NCI-H1105 treated with DMSO at 0.1 percent for 48 hours (cell line): ENCODE results near the gene GNAI3.

Experiments used
- DNase-seq: peaks from one replicate; lab custom pipeline; 2025; lab: John Stamatoyannopoulos, UW

The GNAI3 gene

DNA sequence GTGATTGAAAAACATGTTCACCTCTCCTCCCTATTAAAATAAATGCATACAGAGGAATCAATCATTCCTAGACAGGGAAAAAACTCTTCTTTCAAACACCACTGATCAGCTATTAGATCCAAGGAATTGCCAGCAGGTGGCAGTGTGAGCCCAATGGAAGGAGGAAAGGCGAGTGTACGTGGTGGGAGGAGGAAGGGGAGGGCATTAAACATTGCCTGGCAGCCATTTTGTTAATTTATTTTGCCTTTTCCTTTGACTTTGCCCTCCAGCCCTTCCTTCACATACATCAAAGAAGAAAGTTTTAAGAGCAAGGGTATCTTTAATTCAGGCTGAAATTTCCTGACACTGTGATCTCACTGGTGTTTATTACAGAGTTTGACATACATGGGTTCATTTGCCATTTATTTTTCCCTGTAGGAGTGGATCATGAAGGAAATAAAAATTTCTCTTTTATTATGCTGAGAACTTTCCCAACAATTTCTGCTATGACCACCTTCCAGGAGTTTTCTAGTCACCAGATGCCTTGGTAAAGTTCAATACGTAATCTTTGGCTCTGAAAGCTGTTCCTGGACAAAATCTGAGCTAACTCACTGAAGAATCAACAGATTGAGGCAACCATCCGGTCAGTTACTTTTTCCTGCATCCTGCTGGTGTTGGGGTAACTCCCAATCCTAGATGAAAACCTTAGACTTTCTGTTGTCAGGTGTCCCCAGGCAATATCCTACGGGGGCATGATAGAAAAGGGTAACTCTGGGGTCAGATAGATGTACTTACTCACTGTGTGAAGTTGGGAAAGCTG is 1.9 kb upstream of the GNAI3 start:
- DNase-seq, result peak; percentile 89

DNA sequence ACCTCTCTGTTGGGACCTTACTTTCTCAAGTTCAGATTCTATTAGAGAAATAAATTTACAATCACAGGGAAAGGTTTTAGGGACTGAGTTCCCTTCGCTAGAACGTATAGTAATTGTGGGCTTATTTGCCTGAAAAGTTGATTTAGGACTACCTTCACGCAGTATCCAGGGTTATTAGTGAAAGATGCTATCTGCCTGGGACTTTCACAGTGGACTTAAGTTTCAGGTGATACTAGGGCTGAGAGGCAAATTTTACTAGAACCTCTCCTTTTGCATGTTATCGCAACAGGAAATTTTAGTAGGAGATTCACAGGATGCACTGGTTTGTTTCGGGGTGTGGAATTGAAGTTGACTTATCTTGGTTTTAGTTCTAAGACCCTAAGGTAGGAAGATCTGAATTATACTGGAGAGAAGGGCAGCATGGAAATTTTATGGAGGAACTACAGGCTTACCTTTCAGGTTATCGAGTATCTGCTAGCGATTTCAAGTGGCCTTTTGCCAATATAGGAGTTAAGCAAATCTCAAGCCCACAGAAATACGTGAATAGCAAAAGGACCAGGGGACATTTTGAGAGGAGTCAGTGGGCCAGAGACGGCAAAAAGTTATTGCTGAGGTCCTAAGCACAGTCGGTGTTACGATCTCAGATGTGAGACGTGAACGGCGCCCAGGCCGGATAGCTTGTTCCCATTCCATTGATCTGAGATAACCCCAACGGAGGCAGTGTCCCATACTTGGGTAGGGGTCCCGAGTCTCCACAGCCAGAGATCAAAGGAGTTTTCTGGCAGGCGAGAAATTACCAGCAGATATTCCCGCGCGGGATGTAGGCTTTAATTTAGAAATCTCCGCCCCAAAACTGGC is 723 bp upstream of the GNAI3 start:
- DNase-seq, result peak; percentile 14

DNA sequence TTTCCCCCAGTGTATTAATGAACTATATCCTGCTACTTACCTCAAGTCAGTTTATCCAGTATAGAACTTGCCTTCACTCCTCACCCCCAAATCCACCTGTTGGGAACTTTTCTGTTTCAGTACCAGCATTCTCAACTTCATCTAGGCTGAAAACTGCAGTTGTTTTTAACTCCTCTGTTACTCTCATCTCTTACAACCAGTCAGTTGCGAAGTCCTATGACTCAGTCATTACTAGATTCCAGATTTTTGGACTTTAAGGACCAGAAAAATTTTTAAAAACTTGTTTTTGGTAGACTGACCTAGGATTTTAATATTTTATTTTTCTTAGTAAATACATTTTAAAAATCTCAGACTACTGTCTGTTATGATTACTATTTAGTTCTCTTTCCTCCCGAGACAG is 8.1 kb downstream of the GNAI3 start:
- no peak for DNase-seq

DNA sequence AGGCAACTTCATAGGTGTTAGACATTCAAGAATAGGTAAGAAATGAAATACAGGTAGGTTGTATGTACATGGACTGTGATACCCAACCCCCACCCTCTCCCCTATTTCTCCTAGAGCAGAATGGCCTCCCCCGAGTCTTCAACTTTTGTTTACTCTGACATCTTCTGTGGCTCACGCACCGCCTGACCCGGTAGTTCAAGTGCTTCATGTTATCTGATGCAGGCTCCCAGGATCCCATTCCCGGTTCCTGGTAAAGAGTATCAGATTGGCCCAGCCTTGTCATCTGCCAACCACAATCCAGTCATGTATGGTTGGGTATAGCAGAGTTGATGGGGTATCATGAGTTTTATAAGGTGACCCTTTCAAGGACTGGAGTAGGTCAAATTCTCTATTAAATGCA is 9.1 kb downstream of the GNAI3 start:
- no peak for DNase-seq

DNA sequence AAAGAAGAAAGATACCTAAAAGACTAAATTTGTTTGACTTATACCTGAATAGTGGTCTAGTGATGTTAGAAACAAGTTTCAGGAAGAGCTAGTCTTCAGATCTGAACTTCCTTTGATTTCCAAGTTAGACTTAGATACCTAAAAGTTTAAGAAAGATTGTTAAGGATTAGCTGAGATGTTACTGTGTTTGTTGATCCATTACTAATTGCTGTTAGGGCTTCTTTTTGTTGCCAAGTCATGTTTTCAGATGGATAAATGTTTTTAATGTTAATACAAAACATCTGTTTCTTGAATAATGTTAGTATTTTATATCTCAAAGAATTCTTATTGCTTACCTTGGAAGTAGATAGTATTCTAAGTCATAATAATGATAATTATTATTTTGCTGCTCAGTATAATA is 11.6 kb downstream of the GNAI3 start:
- no peak for DNase-seq

DNA sequence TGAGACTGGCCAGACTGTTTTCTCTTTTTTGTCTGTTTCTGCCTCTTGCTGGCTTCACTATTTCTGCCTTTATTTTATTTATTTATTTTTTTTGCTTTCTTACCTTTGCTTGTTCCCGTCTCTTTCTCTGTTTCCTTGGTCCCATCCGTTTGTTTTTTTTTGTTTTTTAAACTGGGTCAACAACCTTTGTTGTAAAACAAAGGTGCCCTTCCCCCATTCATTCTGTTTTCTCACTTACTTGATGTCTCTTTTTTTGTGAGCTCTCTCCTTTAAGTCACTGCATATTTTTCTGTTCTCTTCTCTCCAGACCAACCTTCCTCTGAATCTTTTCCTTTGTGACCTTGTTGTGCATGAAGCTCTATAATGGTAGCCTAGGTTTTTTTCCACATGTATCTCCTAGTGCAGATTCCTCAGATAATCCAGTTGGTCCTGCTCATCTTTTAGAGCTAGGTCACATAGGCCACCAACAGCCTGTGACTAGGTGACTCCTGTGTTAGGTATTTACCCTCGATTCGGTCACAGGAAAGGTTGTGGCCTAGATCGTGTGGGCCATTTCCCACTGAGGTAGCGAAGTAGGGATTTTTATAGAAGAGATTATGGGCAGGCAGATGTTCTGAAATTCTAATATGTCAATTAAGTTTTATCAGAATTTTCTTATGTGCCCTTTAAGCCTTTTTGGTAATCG is 15.9 kb downstream of the GNAI3 start:
- DNase-seq, result no peak

DNA sequence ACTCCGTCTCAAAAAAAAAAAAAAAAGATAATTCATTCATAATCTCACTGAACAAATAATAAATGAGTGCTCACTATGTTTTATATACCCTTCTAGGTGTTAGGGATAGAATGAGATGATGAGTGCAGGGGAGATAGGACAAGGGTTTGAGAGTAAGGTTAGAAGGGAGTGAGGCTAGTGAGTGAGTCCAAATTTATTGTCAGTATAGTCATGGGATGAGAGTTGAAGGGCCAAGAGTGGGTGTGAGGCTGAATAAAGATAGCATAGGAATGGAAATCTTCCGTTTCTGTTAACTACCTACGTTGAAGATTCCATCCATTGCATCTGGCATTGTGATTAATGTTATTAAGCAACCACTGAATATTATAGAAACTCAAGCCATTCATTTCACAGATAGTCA is 16.8 kb downstream of the GNAI3 start:
- no peak for DNase-seq

DNA sequence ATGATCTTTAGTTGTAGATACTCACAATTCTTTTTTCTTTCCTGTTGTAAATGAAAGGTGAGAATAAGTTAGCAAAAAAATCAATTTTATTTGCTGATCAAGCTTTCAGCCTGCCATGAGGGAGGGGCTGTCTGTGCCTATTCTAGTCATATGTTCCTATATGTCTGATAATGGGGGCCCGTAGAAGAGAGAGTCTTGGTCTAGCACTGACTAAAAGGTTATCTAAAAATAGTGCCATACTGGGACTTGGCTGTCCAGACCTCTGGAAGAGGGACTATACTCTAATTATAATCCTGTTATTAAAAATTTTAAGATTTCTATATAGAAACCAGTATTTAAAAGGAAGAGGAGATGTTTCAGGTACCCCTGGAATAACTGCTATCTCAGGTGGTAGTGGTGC is 18.6 kb downstream of the GNAI3 start:
- DNase-seq, result no peak

DNA sequence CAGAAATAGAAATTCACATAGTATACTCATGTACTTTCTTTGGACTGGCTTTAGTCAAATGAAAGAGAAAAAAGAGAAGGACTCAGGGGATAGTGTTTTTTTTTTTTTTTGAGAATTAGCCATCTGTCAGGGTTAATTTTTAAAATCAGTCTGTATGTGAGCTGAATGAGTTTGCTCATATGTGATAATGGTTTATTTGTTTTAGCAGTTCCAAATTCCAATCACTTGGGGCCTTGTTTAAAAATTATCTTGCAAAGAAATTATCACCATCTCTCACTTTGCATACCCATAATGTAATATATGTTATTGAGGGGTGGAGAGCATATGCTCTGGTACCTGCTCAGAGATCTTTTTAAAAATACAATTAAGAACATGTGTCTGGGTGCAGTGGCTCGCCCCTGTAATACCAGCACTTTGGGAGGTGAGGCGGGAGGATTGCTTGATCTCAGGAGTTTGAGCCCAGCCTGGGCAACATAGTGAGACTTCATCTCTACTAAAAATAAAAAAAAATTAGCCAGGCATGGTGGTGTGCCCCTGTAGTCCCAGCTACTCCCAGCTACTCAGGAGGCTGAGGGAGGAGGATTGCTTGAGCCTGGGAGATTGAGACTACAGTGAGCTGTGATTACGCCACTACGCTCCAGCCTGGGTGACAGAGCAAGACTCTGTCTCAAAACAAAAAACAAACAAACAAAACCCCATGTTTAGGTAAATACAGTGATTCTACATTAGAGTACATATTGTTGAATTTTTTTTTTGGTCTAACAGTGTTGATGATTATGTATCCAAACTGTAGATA is 19.7 kb downstream of the GNAI3 start:
- DNase-seq, result no peak

DNA sequence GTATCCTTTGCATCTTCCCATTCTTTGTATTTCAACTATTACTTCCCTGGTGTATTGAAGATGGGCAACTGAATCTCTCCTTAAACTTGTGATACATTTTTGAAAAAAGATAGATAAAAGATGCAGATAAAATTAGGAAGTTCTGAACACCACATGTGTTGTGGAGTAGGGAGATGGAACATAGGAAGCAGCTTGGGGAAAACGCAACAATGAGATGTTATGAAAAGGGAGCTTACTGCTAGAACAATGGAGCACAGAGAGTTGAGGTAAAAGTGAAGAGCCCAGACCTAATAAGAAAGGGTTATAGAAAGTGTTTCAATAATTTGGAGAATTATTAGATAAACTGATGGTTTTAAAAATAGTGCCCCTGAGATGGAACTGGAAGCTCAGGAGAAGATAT is 20.9 kb downstream of the GNAI3 start:
- no peak for DNase-seq

DNA sequence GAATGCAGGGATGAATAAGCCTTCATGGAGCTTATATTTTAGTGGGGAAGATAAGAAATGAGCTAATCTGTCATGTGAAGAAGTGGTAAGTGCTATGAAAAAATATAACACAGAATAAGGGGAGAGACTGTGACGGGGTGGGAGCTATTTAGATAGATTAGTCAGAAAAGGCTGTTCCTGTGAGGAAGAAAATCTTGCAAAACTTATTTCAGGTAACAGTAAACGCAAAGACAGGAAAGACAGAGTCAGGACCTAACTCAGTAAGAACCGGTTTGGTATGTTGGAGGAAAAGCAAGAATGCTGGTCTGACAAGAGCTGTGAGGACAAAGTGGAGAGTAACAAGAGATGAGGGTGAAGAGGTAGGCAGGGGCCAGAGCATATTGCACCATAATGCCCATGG is 22.0 kb downstream of the GNAI3 start:
- no peak for DNase-seq

DNA sequence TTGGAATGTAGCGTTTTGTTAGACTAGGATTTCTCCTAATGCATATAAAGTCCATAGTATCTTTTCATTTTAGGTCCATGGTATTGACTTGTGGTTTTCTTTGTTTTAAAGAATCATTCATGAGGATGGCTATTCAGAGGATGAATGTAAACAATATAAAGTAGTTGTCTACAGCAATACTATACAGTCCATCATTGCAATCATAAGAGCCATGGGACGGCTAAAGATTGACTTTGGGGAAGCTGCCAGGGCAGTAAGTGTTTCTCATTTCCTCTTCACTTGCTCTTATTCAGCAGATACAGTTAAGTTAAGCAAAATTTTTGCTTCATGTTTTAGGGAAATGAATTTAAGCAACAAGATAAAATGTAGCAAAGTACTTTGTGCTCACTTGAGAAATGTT is 25.4 kb downstream of the GNAI3 start:
- DNase-seq, result no peak

DNA sequence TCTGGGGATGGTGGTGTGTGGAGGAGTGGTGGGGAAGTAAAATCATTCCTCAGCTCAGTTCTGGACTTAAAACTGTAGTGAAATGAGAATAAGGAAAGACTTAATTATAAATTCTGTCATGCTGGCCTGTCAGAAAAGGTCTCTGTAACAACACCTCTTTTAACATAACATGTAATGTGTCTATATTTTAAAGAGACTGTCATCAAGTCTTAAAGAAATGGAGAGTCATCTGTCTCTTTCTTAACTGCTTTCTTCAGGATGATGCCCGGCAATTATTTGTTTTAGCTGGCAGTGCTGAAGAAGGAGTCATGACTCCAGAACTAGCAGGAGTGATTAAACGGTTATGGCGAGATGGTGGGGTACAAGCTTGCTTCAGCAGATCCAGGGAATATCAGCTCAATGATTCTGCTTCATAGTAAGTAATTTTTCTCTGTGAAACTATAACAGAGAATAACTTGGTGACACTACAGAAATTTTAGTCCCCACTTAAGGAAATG is 30.6 kb downstream of the GNAI3 start:
- DNase-seq, result no peak

DNA sequence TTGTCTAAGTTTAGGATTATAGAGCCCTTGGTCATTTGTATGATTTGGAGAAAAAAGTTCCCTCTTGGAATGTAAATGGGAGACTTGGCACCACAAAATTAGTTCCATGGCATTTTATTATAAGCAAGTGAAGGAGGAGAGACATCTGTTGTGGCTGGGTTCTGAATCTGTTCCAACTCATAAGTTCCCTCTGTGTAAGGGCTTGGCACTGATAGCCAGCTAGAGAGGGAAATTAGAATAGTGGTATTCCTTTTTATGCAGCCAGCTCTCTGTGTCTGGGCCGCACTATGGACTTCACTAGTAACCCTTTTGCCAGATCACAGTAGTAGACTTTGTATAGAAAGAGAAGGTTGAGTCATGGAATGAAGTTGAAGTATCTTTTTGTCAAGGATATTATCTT is 31.1 kb downstream of the GNAI3 start:
- no peak for DNase-seq

DNA sequence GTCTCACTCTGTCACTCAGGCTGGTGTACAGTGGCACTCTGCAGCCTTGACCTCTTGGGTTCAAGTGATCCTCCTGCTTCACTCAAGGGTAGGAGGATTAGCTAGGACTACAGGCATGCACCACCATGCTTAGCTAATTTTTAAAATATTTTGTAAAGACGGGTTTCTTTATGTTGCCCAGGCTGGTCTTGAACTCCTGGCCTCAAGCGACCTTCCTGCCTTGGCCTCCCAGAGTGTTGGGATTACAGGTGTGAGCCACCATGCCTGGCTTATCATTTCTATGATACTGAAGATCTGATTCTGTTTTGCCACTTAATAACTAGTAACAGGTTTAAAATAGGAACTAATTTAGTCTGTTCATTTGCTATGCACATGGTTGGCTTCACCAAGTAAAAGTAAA is 33.6 kb downstream of the GNAI3 start:
- no peak for DNase-seq

DNA sequence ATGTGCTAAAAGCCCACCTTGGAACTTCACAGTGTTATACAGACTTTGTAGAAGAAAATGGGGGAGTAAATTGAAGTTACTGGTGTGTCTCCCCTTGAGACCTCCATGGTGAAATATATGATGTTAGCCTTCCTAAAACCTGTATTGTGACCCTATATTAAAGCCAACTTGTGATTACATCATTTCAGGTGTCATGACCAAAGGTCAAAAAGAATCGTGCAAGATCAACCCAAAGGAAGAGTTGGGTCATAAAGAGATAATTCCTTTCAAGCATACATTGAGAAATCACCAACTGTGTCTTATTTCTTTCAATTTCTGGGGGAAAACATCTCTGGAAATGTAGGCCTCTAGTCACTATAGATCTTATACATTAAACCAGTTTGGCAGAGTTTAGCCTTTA is 36.4 kb downstream of the GNAI3 start:
- no peak for DNase-seq

DNA sequence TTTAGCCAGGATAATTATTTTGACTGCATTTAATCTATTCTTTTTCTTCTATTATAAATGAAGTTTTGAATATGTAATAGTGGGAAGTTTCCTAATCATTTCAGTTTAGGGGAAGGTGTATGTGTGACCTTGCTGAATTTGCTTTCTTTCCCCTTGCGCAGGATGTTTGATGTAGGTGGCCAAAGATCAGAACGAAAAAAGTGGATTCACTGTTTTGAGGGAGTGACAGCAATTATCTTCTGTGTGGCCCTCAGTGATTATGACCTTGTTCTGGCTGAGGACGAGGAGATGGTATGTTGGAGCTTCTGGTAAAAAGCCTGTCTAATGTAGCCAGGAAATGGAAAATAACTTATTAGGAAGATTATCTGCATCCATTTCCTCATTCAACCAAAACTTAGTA is 37.6 kb downstream of the GNAI3 start:
- no peak for DNase-seq

DNA sequence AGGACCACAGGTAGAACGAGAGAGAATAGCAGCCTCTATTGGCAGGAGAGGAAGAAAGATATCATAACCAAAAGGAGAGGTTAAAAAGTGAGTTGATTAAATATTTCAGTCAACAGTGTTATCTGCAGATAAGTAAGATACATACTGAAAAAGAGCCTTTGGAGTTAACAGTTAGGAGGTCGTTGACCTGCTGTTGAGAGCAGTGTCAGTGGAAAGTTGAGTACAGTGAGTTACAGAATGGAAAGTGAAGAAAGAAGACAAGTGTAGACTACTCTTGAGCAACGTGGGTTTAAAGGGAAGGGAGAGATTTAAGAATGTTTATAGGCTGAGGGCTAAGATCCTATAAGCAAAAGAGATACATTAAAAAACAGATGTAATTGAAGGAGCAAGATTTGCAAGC is 40.8 kb downstream of the GNAI3 start:
- no peak for DNase-seq

DNA sequence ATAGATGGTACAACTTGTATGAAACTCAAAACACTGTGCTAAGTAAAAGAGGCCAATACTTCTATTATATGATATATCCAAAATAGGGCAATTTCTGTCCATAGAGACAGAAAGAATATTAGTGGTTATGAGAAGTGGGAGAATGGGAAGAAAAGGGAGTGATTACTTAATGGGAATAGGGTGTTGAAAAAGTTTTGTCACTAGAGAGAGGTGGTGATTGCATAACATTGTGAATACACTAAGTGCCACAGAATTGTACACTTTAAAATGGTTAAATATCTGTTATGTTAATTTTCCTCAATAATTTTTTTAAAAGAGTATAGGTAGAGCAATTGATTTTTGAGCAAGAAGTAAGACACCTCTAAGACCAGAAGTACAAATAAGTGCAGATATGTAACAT is 41.3 kb downstream of the GNAI3 start:
- no peak for DNase-seq

DNA sequence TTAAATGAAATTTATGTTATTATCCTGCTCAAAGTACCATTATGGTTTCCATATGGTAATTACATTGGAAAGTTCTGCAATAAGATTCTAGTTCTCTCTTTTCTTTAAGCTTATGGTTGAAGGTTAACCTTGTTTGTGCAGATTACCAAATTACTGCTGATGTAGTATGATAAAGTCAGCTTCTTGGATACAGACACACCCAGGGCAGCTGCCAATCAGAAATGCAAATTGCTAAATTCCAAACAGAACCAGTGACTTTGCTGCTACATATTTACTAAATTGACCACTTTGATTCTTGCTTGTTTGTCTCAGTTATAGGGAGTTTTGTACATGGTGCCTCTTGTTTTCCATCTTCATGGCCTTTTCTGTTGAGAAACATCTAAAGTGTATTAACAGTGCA is 44.5 kb downstream of the GNAI3 start:
- no peak for DNase-seq

DNA sequence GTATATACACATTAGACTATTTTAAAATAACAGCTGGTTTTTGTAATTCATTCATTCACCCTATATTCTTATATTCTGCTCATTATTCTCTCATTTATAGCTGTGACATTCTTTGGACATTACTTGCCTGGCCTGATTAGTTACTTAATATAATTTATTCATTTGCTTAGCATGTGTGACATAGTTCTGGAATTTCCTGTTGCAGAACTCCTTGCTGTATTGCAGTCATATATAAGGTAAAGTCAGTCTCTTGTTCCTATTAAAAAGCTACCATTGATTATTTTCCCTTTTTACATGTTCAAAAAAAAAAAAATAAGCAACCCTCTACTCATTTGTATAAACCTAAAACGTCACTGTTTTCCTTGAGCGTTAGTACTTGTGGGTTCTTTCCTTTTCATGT is 47.1 kb downstream of the GNAI3 start:
- DNase-seq, result no peak

DNA sequence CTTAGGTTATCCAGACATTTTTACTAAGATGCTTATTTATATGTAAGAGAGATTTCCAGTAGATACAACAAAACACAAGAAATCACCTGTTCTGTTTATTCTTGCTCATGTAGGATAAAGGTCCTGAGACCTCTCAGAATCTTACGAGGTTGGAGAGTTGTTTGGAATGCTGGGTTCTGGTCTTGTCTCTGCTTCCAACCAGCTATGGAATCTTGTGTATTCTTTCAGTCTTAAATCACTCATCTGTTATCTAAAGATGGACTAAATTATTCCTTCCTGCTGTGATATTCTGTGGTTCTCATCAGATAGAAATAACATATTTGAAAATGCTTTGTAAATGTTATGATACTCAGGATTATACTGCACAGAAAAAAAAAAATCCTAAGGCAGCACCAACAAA is 49.7 kb downstream of the GNAI3 start:
- no peak for DNase-seq
